SK-N-SH (cell line): Measurements from ENCODE around the gene STK39. TPM values are rescaled to one million over a fixed set of nuclear protein-coding genes. Genes with fewer than 3 reads are reported as not detected.

Source experiments
- CTCF ChIA-PET: fragments of 300-600, 350-600 bp; formaldehyde crosslinking; extraction: SDS; loops from one replicate; lab custom pipeline; 2021; lab: Yijun Ruan, JAX
- POLR2A ChIA-PET: fragments of 350-600 bp; sonication (Branson Sonifier 250); formaldehyde crosslinking; extraction: SDS; loops from one replicate; lab custom pipeline; 2020; ENCODE audit warnings: antibody characterized with exemption, inconsistent platforms; lab: Yijun Ruan, JAX
- DNase-seq: peaks from one replicate; pipeline ENCODE4 v3.0.0; 2012
- H2AFZ ChIP-seq: fragments of 200-600 bp; sonication (generic); 2 replicates; pipeline ENCODE4 v1.8.1; 2016; ENCODE audit warnings: antibody characterized with exemption, mild to moderate bottlenecking, low read depth
- H3F3A ChIP-seq: fragments of 200-600 bp; sonication (generic); replicated peaks from 2 replicates; pipeline ENCODE3; 2016; ENCODE audit warnings: antibody characterized with exemption, mild to moderate bottlenecking; ENCODE audit not compliant: insufficient read depth
- H3K27ac ChIP-seq, 2 experiments: fragments of 200-500 bp in 1 of 2; fragments of 200-600 bp in 1 of 2; sonication (Bioruptor generic) in 1 of 2; sonication (generic), shearing (Covaris generic) in 1 of 2; 2 replicates each; pipeline versions ENCODE4 v1.5.1 to v1.6.1; 2014 to 2016; ENCODE audit warnings: low read depth in 2 of 2, inconsistent platforms in 1 of 2, low read length in 1 of 2, mild to moderate bottlenecking in 1 of 2, mixed read lengths in 1 of 2
- H3K27me3 ChIP-seq: fragments of 200-600 bp; sonication (generic), shearing (Covaris generic); 2 replicates; pipeline ENCODE4 v1.6.1; 2016; ENCODE audit warnings: mixed run types; ENCODE audit not compliant: insufficient read depth
- H3K36me3 ChIP-seq, 2 experiments: fragments of 200-500 bp in 1 of 2; fragments of 200-600 bp in 1 of 2; sonication (Bioruptor generic) in 1 of 2; sonication (generic) in 1 of 2; replicated peaks in 1 of 2; 2 replicates each; pipeline versions ENCODE3 to v1.5.1; 2014 to 2016; ENCODE audit warnings: low read length in 1 of 2, mild to moderate bottlenecking in 1 of 2; ENCODE audit not compliant: insufficient read depth in 2 of 2, control insufficient read depth in 1 of 2
- H3K4me1 ChIP-seq, 2 experiments: fragments of 200-500 bp in 1 of 2; fragments of 200-600 bp in 1 of 2; sonication (Bioruptor generic) in 1 of 2; sonication (generic), shearing (Covaris generic) in 1 of 2; 2 replicates each; pipeline versions ENCODE4 v1.5.1 to v1.6.1; 2014 to 2016; ENCODE audit warnings: low read depth in 1 of 2, low read length in 1 of 2, mixed run types in 1 of 2; ENCODE audit not compliant: insufficient read depth in 2 of 2, control insufficient read depth in 1 of 2
- H3K4me2 ChIP-seq: fragments of 200-600 bp; sonication (generic), shearing (Covaris generic); 2 replicates; pipeline ENCODE4 v1.6.1; 2017; ENCODE audit warnings: mixed run types
- H3K4me3 ChIP-seq, 2 experiments: fragments of 200-500 bp in 1 of 2; fragments of 200-600 bp in 1 of 2; sonication (Bioruptor generic) in 1 of 2; sonication (generic), shearing (Covaris generic) in 1 of 2; 2 replicates each; pipeline versions ENCODE4 v1.5.1 to v1.8.1; 2014 to 2016; ENCODE audit warnings: low read depth in 2 of 2, inconsistent platforms in 1 of 2, low read length in 1 of 2, mild to moderate bottlenecking in 1 of 2, mixed read lengths in 1 of 2, moderate library complexity in 1 of 2
- H3K79me2 ChIP-seq: fragments of 200-600 bp; sonication (generic); 2 replicates; pipeline ENCODE4 v1.8.1; 2017; ENCODE audit warnings: mild to moderate bottlenecking; ENCODE audit not compliant: insufficient read depth
- H3K9ac ChIP-seq: fragments of 200-600 bp; sonication (generic); 2 replicates; pipeline ENCODE4 v1.6.1; 2017; ENCODE audit warnings: mixed run types
- H3K9me2 ChIP-seq: fragments of 200-600 bp; sonication (generic); 2 replicates; pipeline ENCODE4 v1.6.1; 2017; ENCODE audit warnings: mixed run types
- H3K9me3 ChIP-seq: fragments of 200-600 bp; sonication (generic); 2 replicates; pipeline ENCODE4 v1.6.1; 2017; ENCODE audit warnings: mixed run types, mild to moderate bottlenecking, moderate library complexity
- H4K20me1 ChIP-seq: fragments of 200-600 bp; sonication (generic); 2 replicates; pipeline ENCODE4 v1.6.1; 2017; ENCODE audit warnings: mild to moderate bottlenecking, mixed run types; ENCODE audit not compliant: insufficient read depth
- CHD2 ChIP-seq: fragments of 150-350 bp; IDR thresholded peaks from 2 replicates; pipeline ENCODE4 v1.6.1; 2018; ENCODE audit warnings: low read length; ENCODE audit not compliant: partially characterized antibody
- ELF1 ChIP-seq: IDR thresholded peaks from 2 replicates; pipeline ENCODE4 v1.4.0; 2012
- FOXM1 ChIP-seq: IDR thresholded peaks from 2 replicates; pipeline ENCODE4 v1.4.0; 2012; ENCODE audit warnings: low read depth, mild to moderate bottlenecking
- JUND ChIP-seq: IDR thresholded peaks from 2 replicates; pipeline ENCODE4 v1.4.0; 2012
- MAX ChIP-seq: IDR thresholded peaks from 2 replicates; pipeline ENCODE4 v1.4.0; 2012; ENCODE audit warnings: low read depth
- MEF2A ChIP-seq: IDR thresholded peaks from 2 replicates; pipeline ENCODE4 v1.4.0; 2012; ENCODE audit warnings: low read depth, borderline replicate concordance
- NFIC ChIP-seq: IDR thresholded peaks from 2 replicates; pipeline ENCODE4 v1.4.0; 2012; ENCODE audit warnings: borderline replicate concordance
- RCOR1 ChIP-seq: fragments of 150-350 bp; IDR thresholded peaks from 2 replicates; pipeline ENCODE4 v1.6.1; 2017; ENCODE audit warnings: antibody characterized with exemption, low read length
- REST ChIP-seq: IDR thresholded peaks from 2 replicates; pipeline ENCODE4 v1.6.1; 2012; ENCODE audit warnings: mild to moderate bottlenecking, low read depth, low read length, moderate library complexity
- RXRA ChIP-seq: IDR thresholded peaks from 2 replicates; pipeline ENCODE4 v1.4.0; 2012; ENCODE audit warnings: low read depth, mild to moderate bottlenecking, borderline replicate concordance
- SIN3A ChIP-seq: IDR thresholded peaks from 2 replicates; pipeline ENCODE4 v1.6.1; 2012; ENCODE audit warnings: low read depth, mild to moderate bottlenecking, low read length, moderate library complexity, borderline replicate concordance
- TAF1 ChIP-seq: IDR thresholded peaks from 2 replicates; pipeline ENCODE4 v1.6.1; 2012; ENCODE audit warnings: low read depth, mild to moderate bottlenecking, low read length, moderate library complexity, borderline replicate concordance
- USF1 ChIP-seq: IDR thresholded peaks from 2 replicates; pipeline ENCODE4 v1.4.0; 2012; ENCODE audit warnings: low read depth, borderline replicate concordance
- USF2 ChIP-seq: fragments of 150-350 bp; IDR thresholded peaks from 2 replicates; pipeline ENCODE4 v1.6.1; 2017; ENCODE audit warnings: antibody characterized with exemption, low read length, low read depth, borderline replicate concordance
- YY1 ChIP-seq: IDR thresholded peaks from 2 replicates; pipeline ENCODE4 v1.4.0; 2012; ENCODE audit warnings: low read depth, mild to moderate bottlenecking
- WGBS: methylation state at CpG from one replicate; pipeline ENCODE4 v1.1.6; 2017; ENCODE audit warnings: low lambda C conversion rate; 5-methylcytosine and 5-hydroxymethylcytosine counted together
- polyA plus RNA-seq, 3 experiments: library from polyadenylated mRNA; depleted of rRNA; stranded (reverse); fragments of >200 nt; gene quantifications; 2 replicates each; pipeline ENCODE4 v1.2.3, GENCODE V29; 2012
- TF ChIP-seq, protein P1 (sequence below): IDR thresholded peaks from 2 replicates; pipeline ENCODE4; 2012

STK39 gene
- polyA plus RNA-seq, 1 of the 3 experiments (the other 2 are of a cell fraction): 9.6 TPM

GRCh38 chr2:168116448-168116847 lies 130.9 kb downstream of the STK39 start (continued):
- TF ChIP-seq REST (no peak), SIN3A (no peak), ELF1 (no peak)

GRCh38 chr2:168114619-168115018 lies 132.8 kb downstream of the STK39 start:
- H2AFZ ChIP-seq: no peak overlapping the region
- no peak overlapping the region for H3K4me2 ChIP-seq
- no peaks in the 10 kb centered on the region for H3K27me3 ChIP-seq
- POLR2A ChIA-PET: no interaction called here
- no peak overlapping the region for H3K9ac ChIP-seq
- no peaks in the 10 kb centered on the region for H4K20me1 ChIP-seq
- H3K27ac ChIP-seq: peak overlapping the region in 1 of 2 experiments; percentile 13; a peak in 1 of 4 replicates
- peaks cover 9% of the 10 kb centered on the region for H3F3A ChIP-seq
- whole genome bisulfite sequencing: 83% methylated on average over 7 of the region's 7 CpGs
- no peak for DNase-seq
- TF ChIP-seq MAX (no peak), RXRA (no peak), ELF1 (no peak), JUND (no peak), CHD2 (no peak), TAF1 (no peak), FOXM1 (no peak), USF1 (no peak), USF2 (no peak), NFIC (no peak), MEF2A (no peak), REST (no peak), YY1 (no peak), RCOR1 (no peak)
- TF ChIP-seq, protein P1, sequence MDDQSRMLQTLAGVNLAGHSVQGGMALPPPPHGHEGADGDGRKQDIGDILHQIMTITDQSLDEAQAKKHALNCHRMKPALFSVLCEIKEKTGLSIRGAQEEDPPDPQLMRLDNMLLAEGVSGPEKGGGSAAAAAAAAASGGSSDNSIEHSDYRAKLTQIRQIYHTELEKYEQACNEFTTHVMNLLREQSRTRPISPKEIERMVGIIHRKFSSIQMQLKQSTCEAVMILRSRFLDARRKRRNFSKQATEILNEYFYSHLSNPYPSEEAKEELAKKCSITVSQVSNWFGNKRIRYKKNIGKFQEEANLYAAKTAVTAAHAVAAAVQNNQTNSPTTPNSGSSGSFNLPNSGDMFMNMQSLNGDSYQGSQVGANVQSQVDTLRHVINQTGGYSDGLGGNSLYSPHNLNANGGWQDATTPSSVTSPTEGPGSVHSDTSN: no peak
- CTCF ChIA-PET: interaction anchor here (2.3 to 7.1 kb wide), 2 partner anchors 7 to 150 kb away, joined by 13 to 85 read pairs; no protein-coding TSS in a partner anchor
- peaks cover 23 to 28% of the 10 kb centered on the region in 2 experiments for H3K36me3 ChIP-seq
- no peaks in the 10 kb centered on the region for H3K9me3 ChIP-seq
- peaks cover 3% of the 10 kb centered on the region; the same call in 1 of the 2 replicates for H3K79me2 ChIP-seq
- H3K4me1 ChIP-seq: peaks cover 0 to 6% of the 10 kb centered on the region in 2 experiments; a peak in 2 of 4 replicates
- H3K4me3 ChIP-seq: no peak overlapping the region
- H3K9me2 ChIP-seq: no peaks in the 10 kb centered on the region
